Liver (tissue), 3 donors: ENCODE data around the gene PIAS4.

ENCODE experiments used
- CTCF ChIP-seq: fragments of 150-350 bp; IDR thresholded peaks from 2 replicates; pipeline ENCODE4 v1.5.1; 2017; ENCODE audit warnings: improper control_type of control experiment, low read depth, low read length; ENCODE audit not compliant: missing input control
- EGR1 ChIP-seq, 2 donors: IDR thresholded peaks; 2 replicates each; pipeline ENCODE4 v1.6.1; 2016 to 2018; ENCODE audit warnings: antibody characterized with exemption in 2 of 2, low read depth in 2 of 2
- GABPA ChIP-seq, 2 donors: IDR thresholded peaks in 1 of 2; conservative IDR thresholded peaks in 1 of 2; 2 replicates each; pipeline ENCODE4 v1.6.1; 2016; ENCODE audit warnings: antibody characterized with exemption in 2 of 2, mild to moderate bottlenecking in 1 of 2, moderate library complexity in 1 of 2
- JUND ChIP-seq, 2 donors: IDR thresholded peaks; 2 replicates each; pipeline ENCODE4 v1.6.1; 2016; ENCODE audit warnings: antibody characterized with exemption in 2 of 2
- RAD21 ChIP-seq, 2 donors: IDR thresholded peaks; 2 replicates each; pipeline ENCODE4 v1.6.1; 2016; ENCODE audit warnings: antibody characterized with exemption in 2 of 2, mild to moderate bottlenecking in 2 of 2
- REST ChIP-seq: IDR thresholded peaks from 2 replicates; pipeline ENCODE4 v1.6.1; 2016; ENCODE audit warnings: antibody characterized with exemption, mild to moderate bottlenecking
- SP1 ChIP-seq: IDR thresholded peaks from 2 replicates; pipeline ENCODE4 v1.6.1; 2018; ENCODE audit warnings: antibody characterized with exemption, mild to moderate bottlenecking
- TAF1 ChIP-seq: conservative IDR thresholded peaks from 2 replicates; pipeline ENCODE4 v1.6.1; 2016; ENCODE audit warnings: antibody characterized with exemption, mild to moderate bottlenecking
- YY1 ChIP-seq: IDR thresholded peaks from 2 replicates; pipeline ENCODE4 v1.6.1; 2016; ENCODE audit warnings: antibody characterized with exemption, mild to moderate bottlenecking
- TF ChIP-seq, protein P1 (sequence below): IDR thresholded peaks from 2 replicates; pipeline ENCODE4 v1.6.1; 2016; ENCODE audit warnings: antibody characterized with exemption
- TF ChIP-seq, protein P2 (sequence below): IDR thresholded peaks from 2 replicates; pipeline ENCODE4 v1.6.1; 2016; ENCODE audit warnings: antibody characterized with exemption
- TF ChIP-seq, protein P3 (sequence below): IDR thresholded peaks from 2 replicates; pipeline ENCODE4 v1.6.1; 2016; ENCODE audit warnings: antibody characterized with exemption
- donor health status: healthy.
- donor health status: healthy.

DNA sequence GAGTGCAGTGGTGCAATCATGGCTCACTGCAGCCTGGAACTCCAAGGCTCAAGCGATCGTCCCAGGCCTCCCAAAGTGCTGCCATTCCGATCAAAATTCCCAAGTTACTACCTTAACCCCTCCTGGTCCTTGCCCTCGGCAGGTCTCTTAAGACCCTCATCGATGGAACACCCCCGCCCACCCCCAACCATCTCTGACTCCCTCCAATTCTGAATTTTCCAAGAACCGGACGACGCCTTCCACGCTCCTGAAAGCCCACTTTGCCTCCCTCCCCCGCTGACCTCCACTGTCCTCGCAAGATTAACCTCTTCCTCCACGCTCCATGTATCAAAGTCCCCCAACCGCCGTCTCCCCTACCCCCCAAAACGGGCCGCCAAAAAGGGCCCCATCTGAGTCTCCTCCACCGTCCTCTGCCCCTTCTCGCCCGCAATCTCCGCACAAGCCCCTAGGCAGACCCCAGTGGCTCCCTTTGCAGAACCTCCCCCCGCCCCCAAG is 37.2 kb upstream of the PIAS4 start:
- TF ChIP-seq, protein P1, sequence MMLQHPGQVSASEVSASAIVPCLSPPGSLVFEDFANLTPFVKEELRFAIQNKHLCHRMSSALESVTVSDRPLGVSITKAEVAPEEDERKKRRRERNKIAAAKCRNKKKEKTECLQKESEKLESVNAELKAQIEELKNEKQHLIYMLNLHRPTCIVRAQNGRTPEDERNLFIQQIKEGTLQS, result no peak
- no peak for TF ChIP-seq RAD21 (IDR thresholded peaks at IDR 0.05)
- TF ChIP-seq CTCF, result no peak
- TF ChIP-seq GABPA (IDR thresholded peaks at IDR 0.05 in 1 of 2, conservative IDR thresholded peaks at IDR 0.05 in 1 of 2), result no peak
- TF ChIP-seq TAF1, result no peak
- TF ChIP-seq SP1, result no peak
- no peak for TF ChIP-seq REST
- TF ChIP-seq EGR1 (IDR thresholded peaks at IDR 0.05; ENCODE audit: low read depth in 2 of 2), result no peak
- no peak for TF ChIP-seq YY1
- TF ChIP-seq, protein P2, sequence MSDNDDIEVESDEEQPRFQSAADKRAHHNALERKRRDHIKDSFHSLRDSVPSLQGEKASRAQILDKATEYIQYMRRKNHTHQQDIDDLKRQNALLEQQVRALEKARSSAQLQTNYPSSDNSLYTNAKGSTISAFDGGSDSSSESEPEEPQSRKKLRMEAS, result no peak
- TF ChIP-seq, protein P3, sequence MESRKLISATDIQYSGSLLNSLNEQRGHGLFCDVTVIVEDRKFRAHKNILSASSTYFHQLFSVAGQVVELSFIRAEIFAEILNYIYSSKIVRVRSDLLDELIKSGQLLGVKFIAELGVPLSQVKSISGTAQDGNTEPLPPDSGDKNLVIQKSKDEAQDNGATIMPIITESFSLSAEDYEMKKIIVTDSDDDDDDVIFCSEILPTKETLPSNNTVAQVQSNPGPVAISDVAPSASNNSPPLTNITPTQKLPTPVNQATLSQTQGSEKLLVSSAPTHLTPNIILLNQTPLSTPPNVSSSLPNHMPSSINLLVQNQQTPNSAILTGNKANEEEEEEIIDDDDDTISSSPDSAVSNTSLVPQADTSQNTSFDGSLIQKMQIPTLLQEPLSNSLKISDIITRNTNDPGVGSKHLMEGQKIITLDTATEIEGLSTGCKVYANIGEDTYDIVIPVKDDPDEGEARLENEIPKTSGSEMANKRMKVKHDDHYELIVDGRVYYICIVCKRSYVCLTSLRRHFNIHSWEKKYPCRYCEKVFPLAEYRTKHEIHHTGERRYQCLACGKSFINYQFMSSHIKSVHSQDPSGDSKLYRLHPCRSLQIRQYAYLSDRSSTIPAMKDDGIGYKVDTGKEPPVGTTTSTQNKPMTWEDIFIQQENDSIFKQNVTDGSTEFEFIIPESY, result no peak
- no peak for TF ChIP-seq JUND (IDR thresholded peaks at IDR 0.05)
